ENCODE data around the gene SYP. TPM values are rescaled to one million over a fixed set of nuclear protein-coding genes. Genes with fewer than 3 reads are reported as not detected.

SYP gene
- total RNA-seq, 1 experiment from 2014 or later, result 7.0 TPM

GRCh38 chrX:49164589-49165360 lies 35.2 kb downstream of the SYP start:
- TF ChIP-seq EMX1 (CRISPR knock-in tag; IDR thresholded peaks at IDR 0.05) (no peak), JAZF1 (CRISPR knock-in tag; IDR thresholded peaks at IDR 0.05) (no peak), IRF2 (CRISPR knock-in tag; IDR thresholded peaks at IDR 0.05; ENCODE audit: borderline replicate concordance, low read depth) (no peak), NFATC4 (CRISPR knock-in tag; IDR thresholded peaks at IDR 0.05) (no peak), JUN (CRISPR knock-in tag; IDR thresholded peaks at IDR 0.05) (no peak), ARID4B (CRISPR knock-in tag; IDR thresholded peaks at IDR 0.05; ENCODE audit: borderline replicate concordance) (no peak)
- DNase-seq (ENCODE audit: low spot score) (no peak), ATAC-seq (no peak)
- no peaks in the 10 kb centered on the region for H3K9me3 Mint-ChIP-seq
- peaks cover 61% of the 10 kb centered on the region for H3K27me3 Mint-ChIP-seq (ENCODE audit: low read depth)
- peaks cover 13% of the 10 kb centered on the region for H3K4me1 Mint-ChIP-seq
- ChIA-PET POLR2A (no interaction called here), CTCF (interaction anchor here (1.4 kb wide), 1 partner anchor 15 kb away, joined by 5 read pairs; no protein-coding TSS in a partner anchor)
- peak overlapping the region; percentile 93; the same call in 1 of the 2 replicates for H3K27ac Mint-ChIP-seq
- no peaks in the 10 kb centered on the region for H3K36me3 Mint-ChIP-seq
- H3K4me3 Mint-ChIP-seq, result peak overlapping the region; percentile 78

- CTCF ChIA-PET, result interaction anchor here (0.6 to 2.6 kb wide), 12 partner anchors 9 to 1808 kb away, joined by 3 to 9 read pairs (median 4); no protein-coding TSS in a partner anchor
- DNase-seq (ENCODE audit: low spot score) (peak; percentile 90), ATAC-seq (peak; percentile 73)
- Mint-ChIP-seq H3K9me3 (no peaks in the 10 kb centered on the region), H3K27me3 (ENCODE audit: low read depth) (peaks cover 63% of the 10 kb centered on the region), H3K27ac (peak overlapping the region; percentile 93), H3K4me1 (peaks cover 13% of the 10 kb centered on the region), H3K36me3 (no peaks in the 10 kb centered on the region), H3K4me3 (peak overlapping the region; percentile 78)
- POLR2A ChIA-PET, result interaction anchor here (0.8 to 1.0 kb wide), 2 partner anchors 9 to 43 kb away, joined by 3 to 4 read pairs; no protein-coding TSS in a partner anchor
- peak; percentile 60; the same call in 1 of the 2 replicates for TF ChIP-seq FOXP1 (CRISPR knock-in tag; IDR thresholded peaks at IDR 0.05; ENCODE audit: borderline replicate concordance)
- TF ChIP-seq HMGXB4 (CRISPR knock-in tag; IDR thresholded peaks at IDR 0.05), result 0 out of 2 replicates have a peak, but pooled peaks have one; percentile 46
- no peak for TF ChIP-seq USF2 (CRISPR knock-in tag; IDR thresholded peaks at IDR 0.05)
- peak; percentile 41; the same call in 1 of the 2 replicates for TF ChIP-seq CREM (CRISPR knock-in tag; IDR thresholded peaks at IDR 0.05)
- TF ChIP-seq CTCF (IDR thresholded peaks at IDR 0.05), result peak; percentile 70
- no peak for TF ChIP-seq ZNF532 (CRISPR knock-in tag; IDR thresholded peaks at IDR 0.05; ENCODE audit: borderline replicate concordance)
These were observed 36.2 kb downstream of the SYP start for GRCh38 chrX:49163555-49164419.
